A549 (cell line): ENCODE measurements around the gene ARHGAP40.

Experiments
- CTCF ChIP-seq: fragments of >200 bp; sonication (Bioruptor Twin); formaldehyde crosslinking; IDR thresholded peaks from 3 replicates; pipeline ENCODE4 v1.5.1; 2016
- EP300 ChIP-seq, 2 experiments: fragments of >200 bp; sonication (Bioruptor Twin); formaldehyde crosslinking; IDR thresholded peaks; 2 replicates in 1 of 2; 3 replicates in 1 of 2; pipeline ENCODE4 v1.6.1; 2016 to 2017
- MAX ChIP-seq: IDR thresholded peaks from 2 replicates; pipeline ENCODE4 v1.6.1; 2012
- MAZ ChIP-seq: fragments of 150-350 bp; IDR thresholded peaks from 2 replicates; pipeline ENCODE4 v1.6.1; 2014; ENCODE audit warnings: antibody characterized with exemption, low read depth, low read length, borderline replicate concordance
- PBX3 ChIP-seq: IDR thresholded peaks from 2 replicates; pipeline ENCODE4 v1.6.1; 2012
- POLR2A ChIP-seq: IDR thresholded peaks from 2 replicates; pipeline ENCODE4 v1.6.1; 2012; ENCODE audit warnings: mild to moderate bottlenecking, low read length
- USF2 ChIP-seq: fragments of 450-650 bp; IDR thresholded peaks from 2 replicates; pipeline ENCODE4 v1.6.1; 2014; ENCODE audit warnings: antibody characterized with exemption

- TF ChIP-seq CTCF = no peak
- TF ChIP-seq PBX3 = no peak
- no peak for TF ChIP-seq MAX
- no peak for TF ChIP-seq USF2
- no peak for TF ChIP-seq MAZ
- no peak for TF ChIP-seq EP300 (IDR thresholded peaks at IDR 0.05)
- TF ChIP-seq POLR2A = no peak
Measured at GRCh38 chr20:38685271-38685670, 83.7 kb downstream of the ARHGAP40 start.
